HCT116 (cell line): Measurements from ENCODE around the gene KRT81. TPM values are rescaled to one million over a fixed set of nuclear protein-coding genes. Genes with fewer than 3 reads are reported as not detected.
"Not testable (repeated sequence)": the region's sequence is repeated elsewhere in the genome, so short reads cannot be mapped to it uniquely, and the experiment has no call there.

Experiments used
- ATAC-seq: fragments of 200-7000 bp; cut with Tn5 transposase; 2 replicates; pipeline ENCODE4 v1.9.1; 2020; ENCODE audit warnings: mild to moderate bottlenecking, moderate library complexity
- BruUV-seq: library from RNA; stranded (reverse); fragments of 400-500 nt; replicated peaks from 2 replicates; lab custom pipeline; 2021; lab: Mats Ljungman, UMichigan
- CTCF ChIA-PET: fragments of 300-600 bp; sonication (Branson Sonifier 250); formaldehyde crosslinking; loops from one replicate; lab custom pipeline; 2021; ENCODE audit warnings: antibody characterized with exemption; lab: Charles Lee
- POLR2A ChIA-PET: fragments of 300-600, 350-600 bp; sonication (Branson Sonifier 250); formaldehyde crosslinking; loops from one replicate; lab custom pipeline; 2021; ENCODE audit warnings: antibody characterized with exemption; lab: Charles Lee
- RAD21 ChIA-PET, 2 experiments: fragments of 300-600 bp; sonication (Branson Sonifier 250); formaldehyde crosslinking; loops; one replicate each; lab custom pipeline; 2023; ENCODE audit warnings: low total read pairs in 2 of 2; ENCODE audit not compliant: uncharacterized antibody in 2 of 2, unreplicated experiment in 2 of 2, low non-redundant PET in 1 of 2; lab: Charles Lee
- DNase-seq: peaks from one replicate; pipeline ENCODE4 v3.0.0-alpha.2; 2010; ENCODE audit warnings: low read depth, low spot score
- H2AFZ ChIP-seq: fragments of 200-600 bp; shearing (Covaris generic), sonication (generic); 2 replicates; pipeline ENCODE4 v1.6.1; 2017; ENCODE audit warnings: low read depth, mixed run types, mixed read lengths, antibody characterized with exemption, low read length; ENCODE audit not compliant: poor library complexity, severe bottlenecking
- H3K27ac ChIP-seq: 2 replicates; pipeline ENCODE4 v1.5.1; 2012; ENCODE audit warnings: low read depth, low read length
- H3K27me3 ChIP-seq: fragments of 200-600 bp; sonication (generic); 2 replicates; pipeline ENCODE4 v1.6.1; 2016; ENCODE audit warnings: mixed run types, low read length, mixed read lengths; ENCODE audit not compliant: insufficient read depth
- H3K36me3 ChIP-seq, 2 experiments: fragments of 200-500 bp in 1 of 2; fragments of 200-600 bp in 1 of 2; sonication (Bioruptor generic) in 1 of 2; sonication (generic) in 1 of 2; 2 replicates each; pipeline versions ENCODE4 v1.5.1 to v1.6.1; 2014 to 2016; ENCODE audit warnings: low read length in 2 of 2, inconsistent platforms in 1 of 2, mixed read lengths in 1 of 2, mixed run types in 1 of 2; ENCODE audit not compliant: insufficient read depth in 2 of 2, control insufficient read depth in 1 of 2
- H3K4me1 ChIP-seq, 2 experiments: fragments of 200-600 bp in 1 of 2; sonication (generic) in 1 of 2; 2 replicates each; pipeline versions ENCODE4 v1.5.1 to v1.6.1; 2012 to 2017; ENCODE audit warnings: low read length in 2 of 2, inconsistent platforms in 1 of 2, mild to moderate bottlenecking in 1 of 2, mixed read lengths in 1 of 2, mixed run types in 1 of 2, moderate library complexity in 1 of 2; ENCODE audit not compliant: insufficient read depth in 2 of 2, control insufficient read depth in 1 of 2
- H3K4me2 ChIP-seq: fragments of 200-600 bp; sonication (generic); 2 replicates; pipeline ENCODE4 v1.6.1; 2017; ENCODE audit warnings: mixed run types, low read length, mixed read lengths
- H3K4me3 ChIP-seq, 2 experiments: fragments of 200-600 bp in 1 of 2; sonication (generic) in 1 of 2; replicated peaks in 1 of 2; 2 replicates each; pipeline ENCODE4 v1.5.1; 2011 to 2016; ENCODE audit warnings: low read length in 2 of 2, control low read depth in 1 of 2, low read depth in 1 of 2, mild to moderate bottlenecking in 1 of 2, mixed read lengths in 1 of 2, mixed run types in 1 of 2
- H3K79me2 ChIP-seq: fragments of 200-600 bp; sonication (generic); 2 replicates; pipeline ENCODE4 v1.6.1; 2017; ENCODE audit warnings: mild to moderate bottlenecking, mixed run types, low read length, moderate library complexity, mixed read lengths; ENCODE audit not compliant: insufficient read depth
- H3K9ac ChIP-seq: fragments of 200-600 bp; sonication (generic); 2 replicates; pipeline ENCODE4 v1.6.1; 2016; ENCODE audit warnings: low read length, mixed read lengths
- H3K9me2 ChIP-seq: fragments of 200-600 bp; sonication (generic), shearing (Covaris generic); 2 replicates; pipeline ENCODE4 v1.6.1; 2017; ENCODE audit warnings: mixed run types, mild to moderate bottlenecking, moderate library complexity; ENCODE audit not compliant: insufficient read depth
- H3K9me3 ChIP-seq, 2 experiments: fragments of 200-500 bp in 1 of 2; fragments of 200-600 bp in 1 of 2; sonication (Bioruptor generic) in 1 of 2; sonication (generic) in 1 of 2; 2 replicates each; pipeline ENCODE4 v1.6.1; 2014 to 2017; ENCODE audit warnings: low read length in 2 of 2, mixed read lengths in 2 of 2, inconsistent platforms in 1 of 2, low read depth in 1 of 2, mild to moderate bottlenecking in 1 of 2, mixed run types in 1 of 2, moderate library complexity in 1 of 2; ENCODE audit not compliant: control insufficient read depth in 1 of 2, insufficient read depth in 1 of 2
- H4K20me1 ChIP-seq: fragments of 200-600 bp; sonication (generic), shearing (Covaris generic); 2 replicates; pipeline ENCODE4 v1.6.1; 2017; ENCODE audit warnings: mixed run types, mild to moderate bottlenecking, moderate library complexity; ENCODE audit not compliant: insufficient read depth
- CBX3 ChIP-seq: IDR thresholded peaks from 2 replicates; pipeline ENCODE4 v1.6.1; 2012; ENCODE audit warnings: low read depth
- CEBPB ChIP-seq: IDR thresholded peaks from 2 replicates; pipeline ENCODE4 v1.6.1; 2012; ENCODE audit warnings: low read depth
- EGR1 ChIP-seq: IDR thresholded peaks from 2 replicates; pipeline ENCODE4 v1.6.1; 2012; ENCODE audit warnings: low read depth
- ELF1 ChIP-seq: IDR thresholded peaks from 2 replicates; pipeline ENCODE4 v1.6.1; 2012; ENCODE audit warnings: low read depth, borderline replicate concordance
- EZH2 ChIP-seq: fragments of 200-600 bp; sonication (generic); IDR thresholded peaks from 2 replicates; pipeline ENCODE4 v1.6.1; 2017; ENCODE audit warnings: antibody characterized with exemption, mixed run types
- EZH2phosphoT487 ChIP-seq: fragments of 200-600 bp; IDR thresholded peaks from 2 replicates; pipeline ENCODE4 v1.6.1; 2018; ENCODE audit warnings: antibody characterized with exemption, borderline replicate concordance
- FOSL1 ChIP-seq: IDR thresholded peaks from 2 replicates; pipeline ENCODE4 v1.6.1; 2012; ENCODE audit warnings: low read depth
- JUND ChIP-seq: IDR thresholded peaks from 2 replicates; pipeline ENCODE4 v1.6.1; 2012
- POLR2A ChIP-seq: IDR thresholded peaks from 2 replicates; pipeline ENCODE4 v1.7.0; 2011; ENCODE audit warnings: borderline replicate concordance; ENCODE audit not compliant: insufficient read depth, insufficient read length; ENCODE audit errors: extremely low read depth
- RAD21 ChIP-seq: IDR thresholded peaks from 2 replicates; pipeline ENCODE4 v1.6.1; 2012; ENCODE audit warnings: low read depth, mild to moderate bottlenecking
- SP1 ChIP-seq: IDR thresholded peaks from 2 replicates; pipeline ENCODE4 v1.6.1; 2012; ENCODE audit warnings: low read depth
- SRF ChIP-seq: IDR thresholded peaks from 2 replicates; pipeline ENCODE4 v1.6.1; 2012; ENCODE audit warnings: low read depth
- YY1 ChIP-seq: IDR thresholded peaks from 2 replicates; pipeline ENCODE4 v1.6.1; 2011; ENCODE audit warnings: low read length, low read depth, moderate library complexity, mild to moderate bottlenecking; ENCODE audit not compliant: insufficient replicate concordance; ENCODE audit errors: extremely low read depth
- ZFX ChIP-seq: fragments of 450-650 bp; IDR thresholded peaks from 2 replicates; pipeline ENCODE4 v1.6.1; 2017
- ZNF274 ChIP-seq: fragments of 200-500 bp; sonication (Bioruptor generic); IDR thresholded peaks from 2 replicates; pipeline ENCODE4 v1.6.1; 2014; ENCODE audit warnings: mild to moderate bottlenecking, low read depth, low read length, inconsistent platforms
- intact Hi-C: fragments of 100-400 bp; cut with micrococcal nuclease; formaldehyde crosslinking; loops from 2 replicates; pipeline ENCODE4 v1.10.0; 2022
- total RNA-seq: library from RNA; stranded (reverse); gene quantifications from one replicate; pipeline ENCODE4 v1.2.1, GENCODE V29; 2021; ENCODE audit not compliant: unreplicated experiment
- TF ChIP-seq, protein P1 (sequence below): IDR thresholded peaks from 2 replicates; pipeline ENCODE4 v1.6.1; 2012; ENCODE audit warnings: low read depth
- TF ChIP-seq, protein P2 (sequence below): IDR thresholded peaks from 2 replicates; pipeline ENCODE4 v1.6.1; 2012
- TF ChIP-seq, protein P3 (sequence below): IDR thresholded peaks from 2 replicates; pipeline ENCODE4 v1.6.1; 2011; ENCODE audit warnings: mild to moderate bottlenecking, low read length, moderate library complexity; ENCODE audit not compliant: insufficient replicate concordance; ENCODE audit errors: extremely low read depth

KRT81 gene
- total RNA-seq, 1 experiment from 2014 or later = 0.84 TPM

DNA sequence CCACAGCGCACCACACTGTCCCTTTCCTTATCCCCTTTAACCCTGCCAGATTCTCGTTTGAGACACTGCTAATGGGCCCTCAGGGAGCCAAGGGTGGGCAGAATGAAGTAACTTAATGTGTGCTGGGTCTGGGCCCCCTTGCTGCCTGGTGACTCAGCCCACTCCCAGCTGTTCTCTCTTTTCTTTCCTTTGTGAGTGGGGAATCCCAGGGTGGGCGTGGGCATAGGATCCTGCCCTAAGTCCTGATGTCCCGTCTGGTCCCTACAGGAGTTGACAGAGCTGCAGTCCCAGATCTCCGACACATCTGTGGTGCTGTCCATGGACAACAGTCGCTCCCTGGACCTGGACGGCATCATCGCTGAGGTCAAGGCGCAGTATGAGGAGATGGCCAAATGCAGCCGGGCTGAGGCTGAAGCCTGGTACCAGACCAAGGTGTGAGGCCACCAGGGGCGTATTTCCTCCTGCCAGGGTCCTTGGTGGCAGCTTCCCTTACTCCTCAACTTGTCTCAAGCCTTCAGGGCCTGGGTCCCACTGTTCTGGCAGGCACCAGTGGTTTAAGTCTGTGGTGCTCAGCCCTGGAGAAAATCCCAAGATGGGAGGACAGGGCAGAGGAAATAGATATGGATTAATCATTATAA, 50.0 kb downstream of the KRT81 start:
- intact Hi-C loops = no loop called here
- no TSS peak for BruUV-seq
- DNase-seq (no peak), ATAC-seq (no peak)
- TF ChIP-seq ZNF274 (no peak), FOSL1 (no peak), POLR2A (no peak), CEBPB (no peak), JUND (no peak), YY1 (no peak), EZH2 (no peak), RAD21 (no peak), SRF (no peak), ZFX (no peak), SP1 (no peak), EZH2phosphoT487 (no peak), EGR1 (no peak), ELF1 (no peak), CBX3 (no peak)
- TF ChIP-seq, protein P1, sequence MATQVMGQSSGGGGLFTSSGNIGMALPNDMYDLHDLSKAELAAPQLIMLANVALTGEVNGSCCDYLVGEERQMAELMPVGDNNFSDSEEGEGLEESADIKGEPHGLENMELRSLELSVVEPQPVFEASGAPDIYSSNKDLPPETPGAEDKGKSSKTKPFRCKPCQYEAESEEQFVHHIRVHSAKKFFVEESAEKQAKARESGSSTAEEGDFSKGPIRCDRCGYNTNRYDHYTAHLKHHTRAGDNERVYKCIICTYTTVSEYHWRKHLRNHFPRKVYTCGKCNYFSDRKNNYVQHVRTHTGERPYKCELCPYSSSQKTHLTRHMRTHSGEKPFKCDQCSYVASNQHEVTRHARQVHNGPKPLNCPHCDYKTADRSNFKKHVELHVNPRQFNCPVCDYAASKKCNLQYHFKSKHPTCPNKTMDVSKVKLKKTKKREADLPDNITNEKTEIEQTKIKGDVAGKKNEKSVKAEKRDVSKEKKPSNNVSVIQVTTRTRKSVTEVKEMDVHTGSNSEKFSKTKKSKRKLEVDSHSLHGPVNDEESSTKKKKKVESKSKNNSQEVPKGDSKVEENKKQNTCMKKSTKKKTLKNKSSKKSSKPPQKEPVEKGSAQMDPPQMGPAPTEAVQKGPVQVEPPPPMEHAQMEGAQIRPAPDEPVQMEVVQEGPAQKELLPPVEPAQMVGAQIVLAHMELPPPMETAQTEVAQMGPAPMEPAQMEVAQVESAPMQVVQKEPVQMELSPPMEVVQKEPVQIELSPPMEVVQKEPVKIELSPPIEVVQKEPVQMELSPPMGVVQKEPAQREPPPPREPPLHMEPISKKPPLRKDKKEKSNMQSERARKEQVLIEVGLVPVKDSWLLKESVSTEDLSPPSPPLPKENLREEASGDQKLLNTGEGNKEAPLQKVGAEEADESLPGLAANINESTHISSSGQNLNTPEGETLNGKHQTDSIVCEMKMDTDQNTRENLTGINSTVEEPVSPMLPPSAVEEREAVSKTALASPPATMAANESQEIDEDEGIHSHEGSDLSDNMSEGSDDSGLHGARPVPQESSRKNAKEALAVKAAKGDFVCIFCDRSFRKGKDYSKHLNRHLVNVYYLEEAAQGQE = no peak
- TF ChIP-seq, protein P2, sequence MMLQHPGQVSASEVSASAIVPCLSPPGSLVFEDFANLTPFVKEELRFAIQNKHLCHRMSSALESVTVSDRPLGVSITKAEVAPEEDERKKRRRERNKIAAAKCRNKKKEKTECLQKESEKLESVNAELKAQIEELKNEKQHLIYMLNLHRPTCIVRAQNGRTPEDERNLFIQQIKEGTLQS = no peak
- TF ChIP-seq, protein P3, sequence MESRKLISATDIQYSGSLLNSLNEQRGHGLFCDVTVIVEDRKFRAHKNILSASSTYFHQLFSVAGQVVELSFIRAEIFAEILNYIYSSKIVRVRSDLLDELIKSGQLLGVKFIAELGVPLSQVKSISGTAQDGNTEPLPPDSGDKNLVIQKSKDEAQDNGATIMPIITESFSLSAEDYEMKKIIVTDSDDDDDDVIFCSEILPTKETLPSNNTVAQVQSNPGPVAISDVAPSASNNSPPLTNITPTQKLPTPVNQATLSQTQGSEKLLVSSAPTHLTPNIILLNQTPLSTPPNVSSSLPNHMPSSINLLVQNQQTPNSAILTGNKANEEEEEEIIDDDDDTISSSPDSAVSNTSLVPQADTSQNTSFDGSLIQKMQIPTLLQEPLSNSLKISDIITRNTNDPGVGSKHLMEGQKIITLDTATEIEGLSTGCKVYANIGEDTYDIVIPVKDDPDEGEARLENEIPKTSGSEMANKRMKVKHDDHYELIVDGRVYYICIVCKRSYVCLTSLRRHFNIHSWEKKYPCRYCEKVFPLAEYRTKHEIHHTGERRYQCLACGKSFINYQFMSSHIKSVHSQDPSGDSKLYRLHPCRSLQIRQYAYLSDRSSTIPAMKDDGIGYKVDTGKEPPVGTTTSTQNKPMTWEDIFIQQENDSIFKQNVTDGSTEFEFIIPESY = no peak
- no peaks in the 10 kb centered on the region for H3K9me3 ChIP-seq
- RAD21 ChIA-PET = no interaction called here
- H3K9me2 ChIP-seq = no peaks in the 10 kb centered on the region
- H3K9ac ChIP-seq = no peak overlapping the region
- CTCF ChIA-PET = interaction anchor here (1.1 to 1.7 kb wide), 3 partner anchors 11 to 85 kb away, joined by 3 to 7 read pairs (median 4); no protein-coding TSS in a partner anchor
- no peaks in the 10 kb centered on the region for H4K20me1 ChIP-seq
- H3K4me2 ChIP-seq = no peak overlapping the region
- H3K36me3 ChIP-seq = no peaks in the 10 kb centered on the region
- H3K4me3 ChIP-seq = no peak overlapping the region
- peaks cover 37 to 91% of the 10 kb centered on the region in 2 experiments for H3K4me1 ChIP-seq
- H3K79me2 ChIP-seq = no peaks in the 10 kb centered on the region
- no peak overlapping the region for H3K27ac ChIP-seq
- no peak overlapping the region for H2AFZ ChIP-seq
- POLR2A ChIA-PET = no interaction called here
- H3K27me3 ChIP-seq = no peaks in the 10 kb centered on the region

DNA sequence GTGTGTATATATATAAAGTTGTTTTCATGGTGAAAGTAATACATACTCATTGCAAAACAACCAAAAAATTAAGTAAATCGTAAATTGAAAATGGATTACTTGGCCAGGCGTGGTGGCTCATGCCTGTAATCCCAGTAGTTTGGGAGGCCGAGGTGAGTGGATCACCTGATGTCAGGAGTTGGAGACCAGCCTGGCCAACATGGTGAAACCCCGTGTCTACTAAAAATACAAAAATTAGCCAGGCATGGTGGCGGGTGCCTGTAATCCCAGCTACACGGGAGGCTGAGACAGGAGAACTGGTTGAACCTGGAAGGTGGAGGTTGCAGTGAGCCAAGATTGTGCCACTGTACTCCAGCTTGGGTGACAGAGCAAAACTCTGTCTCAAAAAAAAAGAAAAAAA, 51.1 kb downstream of the KRT81 start:
- H3K4me2 ChIP-seq, H4K20me1 ChIP-seq, H3K9ac ChIP-seq, H3K9me3 ChIP-seq, H3K4me3 ChIP-seq, H3K36me3 ChIP-seq, H2AFZ ChIP-seq, RAD21 ChIA-PET, H3K79me2 ChIP-seq, H3K9me2 ChIP-seq, POLR2A ChIA-PET, H3K27ac ChIP-seq, DNase-seq, BruUV-seq, H3K27me3 ChIP-seq, intact Hi-C loops, ATAC-seq: not testable (repeated sequence)
- CTCF ChIA-PET = interaction anchor here (1.1 kb wide), 1 partner anchor 12 kb away, joined by 3 read pairs; no protein-coding TSS in a partner anchor
- peaks cover 36 to 91% of the 10 kb centered on the region in 2 experiments for H3K4me1 ChIP-seq
